HG03025 (cell line): ENCODE measurements around the gene PORCN.

Source experiments
- ATAC-seq: cut with Tn5 transposase; IDR thresholded peaks from one replicate; pipeline ENCODE4 v1.9.1; 2021; ENCODE audit warnings: mild to moderate bottlenecking, moderate library complexity; ENCODE audit not compliant: unreplicated experiment, low FRiP score

PORCN gene

GRCh38 chrX:48475774-48476577 is 32.8 kb upstream of the PORCN start, which contains the start of gene FTSJ1:
Gene FTSJ1 (plus strand): TSS chrX:48476199. CDS start chrX:48478048, 1,849 bp downstream.
- peak; percentile 81 for ATAC-seq

GRCh38 chrX:48476919-48477318 is 31.9 kb upstream of the PORCN start:
- no peak for ATAC-seq

GRCh38 chrX:48477960-48478755 is 30.6 kb upstream of the PORCN start:
- no peak for ATAC-seq

GRCh38 chrX:48478806-48479205 is 30.0 kb upstream of the PORCN start:
- ATAC-seq: no peak

- no peak for ATAC-seq
These were observed 28.6 kb upstream of the PORCN start for GRCh38 chrX:48480142-48480541.

- ATAC-seq: no peak
These were observed 28.2 kb upstream of the PORCN start for GRCh38 chrX:48480583-48480982.

GRCh38 chrX:48482526-48482925 is 26.3 kb upstream of the PORCN start:
- no peak for ATAC-seq

- no peak for ATAC-seq
These were observed 21.4 kb upstream of the PORCN start for GRCh38 chrX:48487362-48487798.

GRCh38 chrX:48488034-48488433 is 20.8 kb upstream of the PORCN start:
- no peak for ATAC-seq

GRCh38 chrX:48489296-48489695 is 19.5 kb upstream of the PORCN start:
- no peak for ATAC-seq

GRCh38 chrX:48489892-48490291 is 18.9 kb upstream of the PORCN start:
- no peak for ATAC-seq

GRCh38 chrX:48490661-48491060 is 18.1 kb upstream of the PORCN start:
- no peak for ATAC-seq

GRCh38 chrX:48491809-48492208 is 17.0 kb upstream of the PORCN start:
- no peak for ATAC-seq

- no peak for ATAC-seq
These were observed 16.4 kb upstream of the PORCN start for GRCh38 chrX:48492293-48492910.

GRCh38 chrX:48493890-48494364 is 14.9 kb upstream of the PORCN start:
- ATAC-seq: no peak

- ATAC-seq: no peak
These were observed 12.1 kb upstream of the PORCN start for GRCh38 chrX:48496660-48497059.

- no peak for ATAC-seq
These were observed 10.9 kb upstream of the PORCN start for GRCh38 chrX:48497871-48498270.

GRCh38 chrX:48498374-48498809 is 10.4 kb upstream of the PORCN start:
- no peak for ATAC-seq

GRCh38 chrX:48504261-48504660 is 4.5 kb upstream of the PORCN start:
- ATAC-seq: no peak

- no peak for ATAC-seq
These were observed 3.3 kb upstream of the PORCN start for GRCh38 chrX:48505481-48505880.

GRCh38 chrX:48507246-48507645 is 1.5 kb upstream of the PORCN start:
- no peak for ATAC-seq
